SU-DHL-6 (cell line): ENCODE data around the gene RPL39L.

Experiments used
- H2AFZ ChIP-seq: fragments of 200-600 bp; sonication (generic); 2 replicates; pipeline ENCODE4 v1.6.1; 2014; ENCODE audit warnings: low read depth, mild to moderate bottlenecking, moderate library complexity, mixed read lengths, antibody characterized with exemption, low read length; ENCODE audit not compliant: severe bottlenecking
- H3F3A ChIP-seq: fragments of 200-600 bp; shearing (Covaris generic); 2 replicates; pipeline ENCODE4 v1.6.0; 2016; ENCODE audit warnings: antibody characterized with exemption, mild to moderate bottlenecking; ENCODE audit not compliant: insufficient read depth
- H3K27ac ChIP-seq: fragments of 200-600 bp; sonication (generic); 2 replicates; pipeline ENCODE4 v1.5.1; 2016; ENCODE audit warnings: low read depth, mild to moderate bottlenecking, low read length, moderate library complexity, mixed read lengths
- H3K27me3 ChIP-seq: fragments of 200-600 bp; sonication (generic), shearing (Covaris generic); 2 replicates; pipeline ENCODE4 v1.6.0; 2014; ENCODE audit warnings: mild to moderate bottlenecking, low read length
- H3K36me3 ChIP-seq: fragments of 200-600 bp; sonication (generic); 2 replicates; pipeline ENCODE4 v1.6.1; 2014; ENCODE audit warnings: mild to moderate bottlenecking, low read length, mixed read lengths
- H3K4me2 ChIP-seq: fragments of 300-600, 200-600 bp; shearing (Covaris generic), sonication (generic); 2 replicates; pipeline ENCODE4 v1.6.0; 2014; ENCODE audit warnings: low read length, low read depth, mild to moderate bottlenecking; ENCODE audit not compliant: poor library complexity, severe bottlenecking
- H3K4me3 ChIP-seq: fragments of 200-600 bp; sonication (generic); 2 replicates; pipeline ENCODE4 v1.5.1; 2014; ENCODE audit warnings: antibody characterized with exemption, low read length, mild to moderate bottlenecking, mixed read lengths; ENCODE audit not compliant: insufficient read depth, poor library complexity, severe bottlenecking
- H3K79me2 ChIP-seq: fragments of 200-600 bp; sonication (generic); 2 replicates; pipeline ENCODE4 v1.6.1; 2014; ENCODE audit warnings: mild to moderate bottlenecking, low read length, moderate library complexity; ENCODE audit not compliant: insufficient read depth
- H3K9ac ChIP-seq: fragments of 200-600 bp; sonication (generic); 2 replicates; pipeline ENCODE4 v1.7.0; 2014; ENCODE audit warnings: mild to moderate bottlenecking, low read length
- H3K9me2 ChIP-seq: fragments of 200-600 bp; sonication (generic); replicated peaks from 2 replicates; pipeline ENCODE4 v1.6.1; 2014; ENCODE audit warnings: low read length; ENCODE audit not compliant: insufficient read depth
- H3K9me3 ChIP-seq: fragments of 200-600 bp; sonication (generic); 2 replicates; pipeline ENCODE4 v1.6.1; 2014; ENCODE audit warnings: low read length, mixed read lengths; ENCODE audit not compliant: insufficient read depth
- H4K20me1 ChIP-seq: fragments of 200-600 bp; sonication (generic); 2 replicates; pipeline ENCODE4 v1.6.1; 2014; ENCODE audit warnings: low read depth, mild to moderate bottlenecking, antibody characterized with exemption, low read length, moderate library complexity, mixed read lengths
- EZH2phosphoT487 ChIP-seq: fragments of 200-600 bp; sonication (generic), shearing (Covaris generic); conservative IDR thresholded peaks from 2 replicates; pipeline ENCODE4 v1.6.1; 2018; ENCODE audit warnings: mild to moderate bottlenecking, antibody characterized with exemption, low read length, moderate library complexity, mixed read lengths
- TF ChIP-seq, protein P1 (sequence below): fragments of 200-600 bp; sonication (generic); IDR thresholded peaks from one replicate; pipeline ENCODE4 v1.5.1; 2017; ENCODE audit warnings: antibody characterized with exemption, mild to moderate bottlenecking, low read length, moderate library complexity; ENCODE audit not compliant: insufficient read depth, poor library complexity, severe bottlenecking

RPL39L gene

GRCh38 chr3:187098923-187099512 is 40.3 kb downstream of the RPL39L start:
- H3K9me2 ChIP-seq: no peaks in the 10 kb centered on the region
- TF ChIP-seq, protein P1, sequence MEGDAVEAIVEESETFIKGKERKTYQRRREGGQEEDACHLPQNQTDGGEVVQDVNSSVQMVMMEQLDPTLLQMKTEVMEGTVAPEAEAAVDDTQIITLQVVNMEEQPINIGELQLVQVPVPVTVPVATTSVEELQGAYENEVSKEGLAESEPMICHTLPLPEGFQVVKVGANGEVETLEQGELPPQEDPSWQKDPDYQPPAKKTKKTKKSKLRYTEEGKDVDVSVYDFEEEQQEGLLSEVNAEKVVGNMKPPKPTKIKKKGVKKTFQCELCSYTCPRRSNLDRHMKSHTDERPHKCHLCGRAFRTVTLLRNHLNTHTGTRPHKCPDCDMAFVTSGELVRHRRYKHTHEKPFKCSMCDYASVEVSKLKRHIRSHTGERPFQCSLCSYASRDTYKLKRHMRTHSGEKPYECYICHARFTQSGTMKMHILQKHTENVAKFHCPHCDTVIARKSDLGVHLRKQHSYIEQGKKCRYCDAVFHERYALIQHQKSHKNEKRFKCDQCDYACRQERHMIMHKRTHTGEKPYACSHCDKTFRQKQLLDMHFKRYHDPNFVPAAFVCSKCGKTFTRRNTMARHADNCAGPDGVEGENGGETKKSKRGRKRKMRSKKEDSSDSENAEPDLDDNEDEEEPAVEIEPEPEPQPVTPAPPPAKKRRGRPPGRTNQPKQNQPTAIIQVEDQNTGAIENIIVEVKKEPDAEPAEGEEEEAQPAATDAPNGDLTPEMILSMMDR: no peak
- no peak for TF ChIP-seq EZH2phosphoT487
- H2AFZ ChIP-seq: no peak overlapping the region
- H3K9ac ChIP-seq: no peak overlapping the region
- no peaks in the 10 kb centered on the region for H3K36me3 ChIP-seq
- H3K27me3 ChIP-seq: no peaks in the 10 kb centered on the region
- no peak overlapping the region for H3K27ac ChIP-seq
- H3K4me2 ChIP-seq: no peak overlapping the region
- H3K9me3 ChIP-seq: no peaks in the 10 kb centered on the region
- H4K20me1 ChIP-seq: no peaks in the 10 kb centered on the region
- H3K4me3 ChIP-seq: no peak overlapping the region
- no peaks in the 10 kb centered on the region for H3F3A ChIP-seq
- no peaks in the 10 kb centered on the region for H3K79me2 ChIP-seq

GRCh38 chr3:187093320-187093719 is 46.0 kb downstream of the RPL39L start:
- no peak overlapping the region for H3K27ac ChIP-seq
- H2AFZ ChIP-seq: no peak overlapping the region
- 0 out of 2 replicates have a peak, but pooled peaks cover 5% of the 10 kb centered on the region for H3K9me3 ChIP-seq
- H3K4me3 ChIP-seq: no peak overlapping the region
- TF ChIP-seq EZH2phosphoT487: no peak
- TF ChIP-seq, protein P1: no peak
- H4K20me1 ChIP-seq: no peaks in the 10 kb centered on the region
- no peak overlapping the region for H3K9ac ChIP-seq
- H3K79me2 ChIP-seq: no peaks in the 10 kb centered on the region
- H3F3A ChIP-seq: no peaks in the 10 kb centered on the region
- H3K4me2 ChIP-seq: no peak overlapping the region
- no peaks in the 10 kb centered on the region for H3K27me3 ChIP-seq
- H3K9me2 ChIP-seq: no peaks in the 10 kb centered on the region
- peaks cover 11% of the 10 kb centered on the region; the same call in 1 of the 2 replicates for H3K36me3 ChIP-seq

- Histone ChIP-seq H3K27ac (peak overlapping the region; percentile 56), H4K20me1 (no peaks in the 10 kb centered on the region), H2AFZ (no peak overlapping the region), H3K4me2 (peak overlapping the region; percentile 48), H3K36me3 (peaks cover 8% of the 10 kb centered on the region; the same call in 1 of the 2 replicates), H3K9me2 (no peaks in the 10 kb centered on the region), H3K9ac (no peak overlapping the region), H3F3A (peaks cover 8% of the 10 kb centered on the region), H3K79me2 (no peaks in the 10 kb centered on the region), H3K9me3 (peaks cover 10% of the 10 kb centered on the region; the same call in 1 of the 2 replicates), H3K4me3 (peak overlapping the region; percentile 20), H3K27me3 (no peaks in the 10 kb centered on the region)
- no peak for TF ChIP-seq EZH2phosphoT487
- TF ChIP-seq, protein P1: no peak
Measured at GRCh38 chr3:187088701-187089100, 50.6 kb downstream of the RPL39L start.
